Amniotic epithelial cell (primary cell): ENCODE data around the gene TBC1D7.

Experiments
- DNase-seq: peaks from one replicate; pipeline ENCODE4 v3.0.0-alpha.2; 2010; ENCODE audit warnings: low read depth

Gene TBC1D7

DNA sequence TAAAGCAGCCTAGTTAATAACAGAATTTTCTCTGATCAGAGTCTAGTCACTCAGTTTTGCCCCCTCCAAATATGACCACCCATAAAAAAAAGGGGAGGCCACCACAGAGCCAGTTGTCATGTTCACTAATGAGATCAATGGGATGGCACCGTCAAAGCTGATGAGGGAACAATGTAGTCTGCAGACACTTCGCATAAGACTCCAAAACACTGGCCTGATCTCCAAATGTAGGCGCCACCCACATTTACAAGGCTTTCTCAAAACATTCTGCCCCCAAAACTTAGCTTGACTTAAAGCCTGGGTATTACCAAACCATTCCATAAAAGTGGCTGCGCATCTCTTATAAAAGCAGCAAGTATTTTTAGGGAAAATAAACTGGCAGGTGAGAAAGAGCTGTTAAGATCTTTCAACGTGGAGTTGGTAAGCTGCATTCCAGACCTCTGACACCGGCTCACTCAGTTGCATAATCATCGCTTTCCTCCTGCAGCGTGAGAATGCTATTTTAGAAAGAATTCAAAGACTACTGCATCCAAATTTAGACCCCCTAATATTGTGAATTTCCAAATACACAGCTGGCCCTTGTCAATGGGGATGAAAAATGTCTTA, 59.3 kb downstream of the TBC1D7 start:
- peak; percentile 73 for DNase-seq

DNA sequence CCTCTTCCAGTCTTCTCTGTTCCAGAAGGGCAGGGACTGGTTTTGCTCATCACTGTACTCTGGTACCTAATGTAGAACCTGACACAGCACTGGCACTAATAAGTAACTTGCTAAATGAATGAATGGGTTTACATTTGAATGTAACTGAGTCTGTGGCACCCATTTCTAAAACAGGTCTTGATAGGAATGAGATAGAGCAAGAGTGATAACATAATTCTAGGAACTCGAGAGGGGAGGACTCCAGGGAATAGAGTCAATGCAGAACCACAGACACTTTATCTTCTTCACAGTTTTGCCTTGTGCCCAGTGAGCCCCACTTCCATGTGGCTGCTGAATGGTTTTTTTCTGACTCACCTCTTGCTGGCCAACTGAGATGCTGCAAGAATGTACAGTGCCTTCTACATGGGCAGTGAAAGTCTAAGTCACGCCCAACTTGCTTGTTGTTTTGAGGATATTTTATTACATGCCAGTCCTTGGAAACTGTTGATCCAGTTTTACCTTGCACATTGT, 61.1 kb downstream of the TBC1D7 start:
- peak; percentile 77 for DNase-seq

DNA sequence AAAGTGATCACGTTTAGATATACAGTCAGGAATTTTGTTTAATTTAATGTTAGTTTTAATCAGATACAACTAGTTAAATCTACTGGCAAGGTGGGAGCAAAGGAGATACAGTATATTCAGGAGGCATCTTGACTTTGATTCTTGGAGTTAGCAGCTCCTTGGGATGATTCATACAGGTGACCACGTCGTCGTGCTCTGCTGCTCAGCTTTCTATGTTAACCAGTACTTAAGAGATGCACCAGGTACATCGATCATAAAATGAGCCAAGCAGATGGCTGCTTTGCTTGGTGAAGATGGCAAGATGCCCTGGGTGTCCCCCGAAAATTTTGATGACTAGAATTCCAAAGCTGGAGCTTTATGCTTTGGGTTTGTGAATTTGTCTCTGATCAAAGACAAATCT, 64.7 kb downstream of the TBC1D7 start:
- no peak for DNase-seq

- no peak for DNase-seq
These were observed 65.8 kb downstream of the TBC1D7 start for GRCh38 chr6:13262302-13263230.

- no peak for DNase-seq
These were observed 66.8 kb downstream of the TBC1D7 start for GRCh38 chr6:13261464-13261994.

DNA sequence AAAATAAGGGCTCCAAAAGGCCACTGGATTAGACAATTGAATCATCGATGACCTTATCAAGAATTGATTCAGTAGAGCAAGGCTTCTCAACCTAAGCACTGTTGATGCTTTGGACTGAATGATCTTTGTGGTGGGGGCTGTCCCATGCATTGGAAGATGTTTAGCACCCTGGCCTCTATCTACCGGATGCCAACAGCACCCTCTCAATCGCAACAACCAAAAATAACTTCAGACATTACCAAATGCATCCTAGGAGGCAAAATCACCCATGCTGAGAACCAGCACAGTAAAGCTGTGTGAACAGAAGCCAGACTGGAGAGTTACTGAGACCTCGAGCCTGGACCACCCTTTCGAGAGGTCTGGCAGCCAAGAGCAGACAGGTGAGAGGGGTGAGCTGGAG, 67.5 kb downstream of the TBC1D7 start:
- no peak for DNase-seq

- DNase-seq, result no peak
These were observed 68.2 kb downstream of the TBC1D7 start for GRCh38 chr6:13260101-13260598.

DNA sequence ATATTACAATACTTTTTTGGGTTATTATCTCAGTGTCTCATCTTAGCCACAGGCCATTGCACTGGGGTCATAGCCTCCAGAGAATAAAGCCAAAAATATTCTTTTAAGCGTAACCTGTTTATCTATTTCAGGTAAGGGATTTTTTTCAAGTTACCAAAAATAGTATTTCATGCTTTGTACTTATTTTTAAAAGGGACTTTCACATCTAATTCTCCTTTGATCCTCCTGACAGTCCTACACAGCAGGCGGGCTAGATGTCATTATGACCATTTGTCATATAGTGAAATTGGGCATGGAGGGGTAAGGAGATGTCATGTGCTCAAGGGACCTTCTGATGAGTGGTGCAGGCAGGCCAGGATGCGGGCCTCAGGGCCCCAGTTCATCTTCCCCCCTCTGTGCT, 68.9 kb downstream of the TBC1D7 start:
- DNase-seq, result no peak

DNA sequence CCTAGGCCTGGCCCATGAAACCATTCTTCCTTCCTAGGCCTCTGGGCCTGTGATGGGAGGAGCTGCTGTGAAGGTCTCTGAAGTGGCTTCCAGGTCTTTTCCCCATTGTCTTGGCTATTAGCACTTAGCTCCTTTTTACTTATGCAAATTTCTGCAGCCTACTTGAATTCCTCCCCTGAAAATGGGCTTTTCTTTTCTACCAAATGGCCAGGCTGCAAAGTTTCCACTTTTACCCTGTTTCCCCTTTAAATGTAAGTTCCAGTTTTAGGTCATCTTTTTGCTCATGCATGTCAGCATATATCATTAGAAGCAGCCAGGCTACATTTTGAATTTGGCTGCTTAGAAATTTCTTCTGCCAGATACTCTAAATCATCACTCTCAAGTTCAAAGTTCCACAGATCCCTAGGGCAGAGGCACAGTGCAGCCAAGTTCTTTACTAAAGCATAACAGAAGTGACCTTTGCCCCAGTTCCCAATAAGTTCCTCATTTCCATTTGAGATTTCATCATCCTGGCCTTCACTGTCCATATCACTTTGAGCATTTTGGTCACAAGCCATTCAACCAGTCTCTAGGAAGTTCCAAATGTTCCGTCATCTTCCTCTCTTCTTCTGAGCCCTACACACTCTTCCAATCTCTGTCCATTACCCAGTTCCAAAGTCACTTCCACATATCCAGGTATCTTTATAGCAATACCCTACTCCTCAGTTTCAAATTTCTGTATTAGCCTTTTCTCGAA, 71.9 kb downstream of the TBC1D7 start:
- no peak for DNase-seq
